H1 (cell line): ENCODE measurements around the gene PRKCA. TPM values are rescaled to one million over a fixed set of nuclear protein-coding genes. Genes with fewer than 3 reads are reported as not detected.

Source experiments
- CTCF ChIA-PET: fragments of 300-600 bp; sonication (Branson Sonifier 250); formaldehyde crosslinking; loops from one replicate; lab custom pipeline; 2021; ENCODE audit not compliant: partially characterized antibody; lab: Charles Lee
- POLR2A ChIA-PET: fragments of 300-600 bp; sonication (Branson Sonifier 250); formaldehyde crosslinking; loops from one replicate; lab custom pipeline; 2021; ENCODE audit warnings: inconsistent platforms; ENCODE audit not compliant: partially characterized antibody; lab: Charles Lee
- DNase-seq, 2 experiments: peaks; one replicate each; pipeline versions ENCODE4 v3.0.0 to v3.0.0-alpha.2; 2010 to 2022; ENCODE audit warnings: low spot score in 2 of 2, low read depth in 1 of 2, mixed read lengths in 1 of 2
- FAIRE-seq: peaks from 2 replicates; lab custom pipeline; 2011; peaks lifted over from hg19 to GRCh38; lab: Jason Lieb, UNC
- H2AFZ ChIP-seq: 2 replicates; pipeline ENCODE4 v1.8.1; 2012; ENCODE audit warnings: low read length, inconsistent platforms
- H2AK5ac ChIP-seq: 2 replicates; pipeline ENCODE4 v1.6.1; 2013; ENCODE audit warnings: low read depth, low read length
- H2BK120ac ChIP-seq: replicated peaks from 2 replicates; pipeline ENCODE3; 2013; ENCODE audit warnings: low read depth, low read length, inconsistent platforms
- H2BK12ac ChIP-seq: 2 replicates; pipeline ENCODE4 v1.6.1; 2013; ENCODE audit warnings: low read depth, low read length
- H2BK15ac ChIP-seq: 2 replicates; pipeline ENCODE4 v1.6.1; 2013; ENCODE audit warnings: low read length
- H2BK20ac ChIP-seq: 2 replicates; pipeline ENCODE4 v1.6.1; 2013; ENCODE audit warnings: low read length
- H2BK5ac ChIP-seq: 2 replicates; pipeline ENCODE4 v1.6.1; 2013; ENCODE audit warnings: low read depth, low read length
- H3K14ac ChIP-seq: 2 replicates; pipeline ENCODE4 v1.6.1; 2013; ENCODE audit warnings: inconsistent platforms; ENCODE audit not compliant: insufficient read length
- H3K18ac ChIP-seq: 2 replicates; pipeline ENCODE4 v1.6.1; 2013; ENCODE audit warnings: low read length; ENCODE audit errors: extremely low read depth
- H3K23ac ChIP-seq: 2 replicates; pipeline ENCODE4 v1.6.1; 2013; ENCODE audit warnings: inconsistent platforms; ENCODE audit not compliant: insufficient read length
- H3K23me2 ChIP-seq: 2 replicates; pipeline ENCODE4 v1.6.1; 2013; ENCODE audit warnings: low read depth, low read length
- H3K27ac ChIP-seq: 2 replicates; pipeline ENCODE4 v1.6.1; 2011; ENCODE audit warnings: low read depth, low read length, inconsistent platforms
- H3K27me3 ChIP-seq, 4 experiments: replicated peaks in 1 of 4; 1 replicate in 1 of 4; 2 replicates in 3 of 4; pipeline versions ENCODE4 v1.6.1 to v1.8.1; 2011 to 2013; ENCODE audit warnings: low read length in 3 of 4, mild to moderate bottlenecking in 3 of 4, inconsistent platforms in 2 of 4, mixed read lengths in 2 of 4, moderate library complexity in 1 of 4; ENCODE audit not compliant: control insufficient read depth in 3 of 4, insufficient read depth in 3 of 4; ENCODE audit errors: extremely low read depth in 1 of 4
- H3K36me3 ChIP-seq, 4 experiments: 2 replicates each; pipeline versions ENCODE4 v1.6.1 to v1.8.1; 2011 to 2013; ENCODE audit warnings: mild to moderate bottlenecking in 4 of 4, low read length in 3 of 4, moderate library complexity in 2 of 4, control low read depth in 1 of 4, inconsistent platforms in 1 of 4; ENCODE audit not compliant: insufficient read depth in 4 of 4, control insufficient read depth in 2 of 4
- H3K4ac ChIP-seq: replicated peaks from 2 replicates; pipeline ENCODE3; 2013; ENCODE audit warnings: low read length, low read depth, mixed read lengths, inconsistent platforms; ENCODE audit not compliant: insufficient read length
- H3K4me1 ChIP-seq, 4 experiments: replicated peaks in 1 of 4; 1 replicate in 1 of 4; 2 replicates in 3 of 4; pipeline versions ENCODE4 v1.6.1 to v1.8.1; 2011 to 2013; ENCODE audit warnings: low read length in 3 of 4, inconsistent platforms in 2 of 4, mixed read lengths in 1 of 4; ENCODE audit not compliant: insufficient read depth in 4 of 4, control insufficient read depth in 3 of 4
- H3K4me2 ChIP-seq, 2 experiments: 2 replicates each; pipeline versions ENCODE4 v1.6.1 to v1.8.1; 2011 to 2013; ENCODE audit warnings: low read depth in 2 of 2, low read length in 2 of 2, control low read depth in 1 of 2, inconsistent platforms in 1 of 2, mild to moderate bottlenecking in 1 of 2; ENCODE audit not compliant: insufficient read depth in 1 of 2
- H3K4me3 ChIP-seq, 4 experiments: fragments of 200-600, 300-600 bp in 1 of 4; sonication (generic), shearing (Covaris generic), sonication (Bioruptor Twin) in 1 of 4; 2 replicates each; pipeline versions ENCODE4 v1.5.1 to v1.8.1; 2011 to 2016; ENCODE audit warnings: low read length in 4 of 4, low read depth in 3 of 4, control low read depth in 2 of 4, inconsistent platforms in 2 of 4, mild to moderate bottlenecking in 2 of 4, mixed read lengths in 1 of 4, moderate library complexity in 1 of 4; ENCODE audit not compliant: insufficient read depth in 2 of 4; ENCODE audit errors: extremely low read depth in 1 of 4
- H3K56ac ChIP-seq: replicated peaks from 2 replicates; pipeline ENCODE3; 2013; ENCODE audit warnings: low read depth, mild to moderate bottlenecking, mixed read lengths, low read length, inconsistent platforms; ENCODE audit not compliant: insufficient read length
- H3K79me1 ChIP-seq: 2 replicates; pipeline ENCODE4 v1.6.1; 2013; ENCODE audit warnings: low read depth, low read length, control low read depth
- H3K79me2 ChIP-seq, 2 experiments: 2 replicates each; pipeline versions ENCODE4 v1.6.1 to v1.8.1; 2012 to 2013; ENCODE audit warnings: low read length in 2 of 2, mild to moderate bottlenecking in 2 of 2, inconsistent platforms in 1 of 2; ENCODE audit not compliant: insufficient read depth in 2 of 2, control insufficient read depth in 1 of 2
- H3K9ac ChIP-seq, 4 experiments: replicated peaks in 1 of 4; 1 replicate in 1 of 4; 2 replicates in 3 of 4; pipeline versions ENCODE4 v1.6.1 to v1.8.1; 2011 to 2013; ENCODE audit warnings: low read depth in 3 of 4, low read length in 3 of 4, control low read depth in 2 of 4, mild to moderate bottlenecking in 2 of 4, moderate library complexity in 2 of 4, inconsistent platforms in 1 of 4; ENCODE audit errors: extremely low read depth in 1 of 4
- H3K9me3 ChIP-seq, 2 experiments: 2 replicates each; pipeline versions ENCODE4 v1.6.1 to v1.8.1; 2012 to 2013; ENCODE audit warnings: mild to moderate bottlenecking in 2 of 2, moderate library complexity in 2 of 2, control low read depth in 1 of 2, inconsistent platforms in 1 of 2, low read depth in 1 of 2, low read length in 1 of 2, mixed read lengths in 1 of 2; ENCODE audit not compliant: insufficient read depth in 2 of 2
- H4K20me1 ChIP-seq, 2 experiments: replicated peaks in 1 of 2; 2 replicates each; pipeline versions ENCODE3 to v1.8.1; 2011 to 2013; ENCODE audit warnings: inconsistent platforms in 2 of 2, low read length in 2 of 2, mild to moderate bottlenecking in 1 of 2; ENCODE audit not compliant: insufficient read depth in 2 of 2, control insufficient read depth in 1 of 2
- H4K5ac ChIP-seq: 2 replicates; pipeline ENCODE4 v1.6.1; 2013; ENCODE audit warnings: low read length, low read depth, mixed read lengths, inconsistent platforms; ENCODE audit not compliant: insufficient read length
- H4K8ac ChIP-seq: 2 replicates; pipeline ENCODE4 v1.8.0; 2013; ENCODE audit warnings: mild to moderate bottlenecking, moderate library complexity, low read length, inconsistent platforms; ENCODE audit not compliant: insufficient read depth; ENCODE audit errors: extremely low read depth
- H4K91ac ChIP-seq: replicated peaks from 2 replicates; pipeline ENCODE3; 2013; ENCODE audit warnings: low read length, mixed read lengths, inconsistent platforms; ENCODE audit not compliant: insufficient read length
- SP2 ChIP-seq: IDR thresholded peaks from 2 replicates; pipeline ENCODE4 v1.6.1; 2012; ENCODE audit warnings: mild to moderate bottlenecking, low read length, inconsistent platforms
- TAF1 ChIP-seq: IDR thresholded peaks from 2 replicates; pipeline ENCODE4 v1.6.1; 2011; ENCODE audit warnings: mild to moderate bottlenecking, low read depth, low read length
- TEAD4 ChIP-seq: IDR thresholded peaks from 2 replicates; pipeline ENCODE4 v1.6.1; 2012; ENCODE audit warnings: low read depth, low read length, inconsistent platforms, mixed read lengths
- WGBS, 2 experiments: shearing (Covaris generic) in 1 of 2; methylation state at CpG; one replicate each; pipeline versions ENCODE4 v1.1.6 to v1.1.7; 2013 to 2015; ENCODE audit warnings: low lambda C conversion rate in 2 of 2, mixed read lengths in 2 of 2, inconsistent platforms in 1 of 2, low coverage in 1 of 2, missing lambda C conversion rate in 1 of 2; ENCODE audit not compliant: insufficient replicate concordance in 2 of 2, insufficient coverage in 1 of 2, insufficient read length in 1 of 2; ENCODE audit errors: extremely low coverage in 1 of 2, missing lambda C conversion rate in 1 of 2; 5-methylcytosine and 5-hydroxymethylcytosine counted together
- polyA plus RNA-seq, 7 experiments: library from polyadenylated mRNA; depleted of rRNA in 3 of 7; stranded (reverse) in 5 of 7; unstranded in 2 of 7; fragments of >200 nt in 5 of 7; fragments of 200-250 nt in 2 of 7; gene quantifications; 1 replicate in 5 of 7; 2 replicates in 1 of 7; 4 replicates in 1 of 7; pipeline versions ENCODE4 v1.2.1 to v1.2.3, GENCODE V29; 2011 to 2013; ENCODE audit warnings: missing spikeins in 2 of 7, mixed read lengths in 2 of 7
- total RNA-seq: library from RNA; stranded (reverse); fragmentation: NEBNext Ultra II Directional; extraction: Animal tissue kit (Norgen Biotek cat#: 25700); gene quantifications from 2 replicates; pipeline ENCODE4 v1.2.1, GENCODE V29; 2021

PRKCA gene
- total and polyA plus RNA-seq, 2 of the 8 experiments (the other 6 are each of a cell fraction or from before 2014, with no cell fraction given), result 5.8 to 17.8 TPM

GRCh38 chr17:66414561-66415175 lies 112.3 kb downstream of the PRKCA start:
- no peak overlapping the region for H3K9ac ChIP-seq
- H3K56ac ChIP-seq, result no peak overlapping the region
- peaks cover 0 to 3% (median 1%) of the 10 kb centered on the region in 4 experiments; a peak in 4 of 7 replicates for H3K4me1 ChIP-seq
- DNase-seq, result no peak
- no peaks in the 10 kb centered on the region for H3K36me3 ChIP-seq
- H4K5ac ChIP-seq, result no peak overlapping the region
- H3K9me3 ChIP-seq, result no peaks in the 10 kb centered on the region
- no peak overlapping the region for H3K4me3 ChIP-seq
- CTCF ChIA-PET, result interaction anchor here (0.6 to 1.6 kb wide), 6 partner anchors 9 to 159 kb away, joined by 3 to 6 read pairs (median 4); no protein-coding TSS in a partner anchor
- no peak overlapping the region for H2AK5ac ChIP-seq
- no peak overlapping the region for H2BK5ac ChIP-seq
- no peak overlapping the region for H2AFZ ChIP-seq
- no peaks in the 10 kb centered on the region for H3K27me3 ChIP-seq
- H3K23ac ChIP-seq, result no peak overlapping the region
- peaks cover 2% of the 10 kb centered on the region; the same call in 1 of the 2 replicates for H3K79me1 ChIP-seq
- no peak overlapping the region for H3K27ac ChIP-seq
- WGBS, 2 experiments, result 96% methylated on average over 4 of the region's 4 CpGs; no CpG with 5 or more reads in 1 of the 2 experiments
- H2BK15ac ChIP-seq, result no peak overlapping the region
- no peaks in the 10 kb centered on the region for H4K20me1 ChIP-seq
- TF ChIP-seq TAF1 (no peak), SP2 (no peak), TEAD4 (no peak)
- H2BK120ac ChIP-seq, result no peak overlapping the region
- H3K23me2 ChIP-seq, result no peaks in the 10 kb centered on the region
- H4K8ac ChIP-seq, result no peak overlapping the region
- no peak overlapping the region for H3K14ac ChIP-seq
- H4K91ac ChIP-seq, result no peak overlapping the region
- no peak overlapping the region for H2BK12ac ChIP-seq
- FAIRE-seq, result no peak
- POLR2A ChIA-PET, result no interaction called here
- no peak overlapping the region for H3K4me2 ChIP-seq
- no peak overlapping the region for H3K4ac ChIP-seq
- no peak overlapping the region for H2BK20ac ChIP-seq
- H3K18ac ChIP-seq, result no peak overlapping the region
- H3K79me2 ChIP-seq, result no peaks in the 10 kb centered on the region
